Nephron progenitor cell (in vitro differentiated cells): ENCODE data around the gene FARP1.

Source experiments
- DNase-seq: peaks from one replicate; pipeline ENCODE4 v3.0.0; 2021
- H3K27ac Mint-ChIP-seq: 2 replicates; pipeline ENCODE4 v1.8.0; 2021; ENCODE audit warnings: mild to moderate bottlenecking, moderate library complexity, mixed read lengths
- H3K27me3 Mint-ChIP-seq: 2 replicates; pipeline ENCODE4 v1.8.0; 2021; ENCODE audit warnings: mild to moderate bottlenecking, low read depth, mixed read lengths; ENCODE audit not compliant: poor library complexity
- H3K36me3 Mint-ChIP-seq: 2 replicates; pipeline ENCODE4 v1.8.0; 2021; ENCODE audit warnings: low read depth, mixed read lengths
- H3K4me1 Mint-ChIP-seq: 2 replicates; pipeline ENCODE4 v1.8.0; 2021; ENCODE audit warnings: mixed read lengths
- H3K4me3 Mint-ChIP-seq: 2 replicates; pipeline ENCODE4 v1.8.0; 2021; ENCODE audit warnings: mild to moderate bottlenecking, moderate library complexity, mixed read lengths
- H3K9me3 Mint-ChIP-seq: 2 replicates; pipeline ENCODE4 v1.8.0; 2021; ENCODE audit warnings: mild to moderate bottlenecking, moderate library complexity, mixed read lengths
- CTCF ChIP-seq: fragments of 200-600 bp; sonication (generic); IDR thresholded peaks from 2 replicates; pipeline ENCODE4 v1.5.0; 2021; ENCODE audit warnings: antibody characterized with exemption

Gene FARP1

GRCh38 chr13:98289339-98289945, 146.5 kb downstream of the FARP1 start:
- no peak for DNase-seq
- TF ChIP-seq CTCF = no peak
- H3K4me1 Mint-ChIP-seq = peaks cover 27% of the 10 kb centered on the region
- H3K36me3 Mint-ChIP-seq = peaks cover 55% of the 10 kb centered on the region
- H3K4me3 Mint-ChIP-seq = no peak overlapping the region
- no peak overlapping the region for H3K27ac Mint-ChIP-seq
- no peaks in the 10 kb centered on the region for H3K9me3 Mint-ChIP-seq
- no peaks in the 10 kb centered on the region for H3K27me3 Mint-ChIP-seq

- no peaks in the 10 kb centered on the region for H3K9me3 Mint-ChIP-seq
- H3K27ac Mint-ChIP-seq = no peak overlapping the region
- DNase-seq = no peak
- H3K4me3 Mint-ChIP-seq = no peak overlapping the region
- TF ChIP-seq CTCF = no peak
- H3K36me3 Mint-ChIP-seq = peaks cover 55% of the 10 kb centered on the region
- H3K4me1 Mint-ChIP-seq = peaks cover 30% of the 10 kb centered on the region
- no peaks in the 10 kb centered on the region for H3K27me3 Mint-ChIP-seq
Observed at GRCh38 chr13:98290261-98290660, 147.4 kb downstream of the FARP1 start.

- Mint-ChIP-seq H3K4me1 (peaks cover 44% of the 10 kb centered on the region), H3K9me3 (no peaks in the 10 kb centered on the region), H3K27me3 (no peaks in the 10 kb centered on the region), H3K4me3 (no peak overlapping the region), H3K27ac (peak overlapping the region; percentile 85), H3K36me3 (peaks cover 59% of the 10 kb centered on the region)
- DNase-seq = no peak
- no peak for TF ChIP-seq CTCF
Observed at GRCh38 chr13:98291658-98292057, 148.8 kb downstream of the FARP1 start.

GRCh38 chr13:98293103-98293502, 150.2 kb downstream of the FARP1 start:
- no peak for TF ChIP-seq CTCF
- H3K27me3 Mint-ChIP-seq = no peaks in the 10 kb centered on the region
- peak overlapping the region; percentile 77 for H3K27ac Mint-ChIP-seq
- H3K4me3 Mint-ChIP-seq = no peak overlapping the region
- no peaks in the 10 kb centered on the region for H3K9me3 Mint-ChIP-seq
- H3K4me1 Mint-ChIP-seq = peaks cover 55% of the 10 kb centered on the region
- no peak for DNase-seq
- H3K36me3 Mint-ChIP-seq = peaks cover 49% of the 10 kb centered on the region

GRCh38 chr13:98293570-98294142, 150.8 kb downstream of the FARP1 start:
- Mint-ChIP-seq H3K4me1 (peaks cover 55% of the 10 kb centered on the region), H3K4me3 (no peak overlapping the region), H3K9me3 (no peaks in the 10 kb centered on the region), H3K36me3 (peaks cover 43% of the 10 kb centered on the region), H3K27ac (peak overlapping the region; percentile 64), H3K27me3 (no peaks in the 10 kb centered on the region)
- no peak for DNase-seq
- TF ChIP-seq CTCF = no peak

GRCh38 chr13:98295371-98295770, 152.5 kb downstream of the FARP1 start:
- Mint-ChIP-seq H3K4me3 (no peak overlapping the region), H3K27me3 (no peaks in the 10 kb centered on the region), H3K36me3 (peaks cover 26% of the 10 kb centered on the region), H3K4me1 (peaks cover 71% of the 10 kb centered on the region), H3K27ac (no peak overlapping the region), H3K9me3 (no peaks in the 10 kb centered on the region)
- DNase-seq = no peak
- no peak for TF ChIP-seq CTCF
